DND-41 (cell line): ENCODE data around the gene ATP13A3.

Source experiments
- ATAC-seq: fragments of 200-7000 bp; cut with Tn5 transposase; 3 replicates; pipeline ENCODE4 v1.9.1; 2021; ENCODE audit warnings: low read depth; ENCODE audit not compliant: insufficient read depth
- DNase-seq: peaks from one replicate; pipeline ENCODE4 v3.0.0-alpha.2; 2020
- H2AFZ ChIP-seq: 2 replicates; pipeline ENCODE4 v1.6.0; 2012; ENCODE audit warnings: low read depth, low read length
- H3K27ac ChIP-seq: 2 replicates; pipeline ENCODE4 v1.5.1; 2012; ENCODE audit warnings: low read length, inconsistent platforms
- H3K27me3 ChIP-seq: fragments of 200-600 bp; sonication (generic); 2 replicates; pipeline ENCODE4 v1.6.0; 2012; ENCODE audit warnings: low read length, mild to moderate bottlenecking, inconsistent platforms; ENCODE audit not compliant: insufficient read depth, poor library complexity
- H3K36me3 ChIP-seq: 2 replicates; pipeline ENCODE4 v1.5.1; 2012; ENCODE audit warnings: low read length, inconsistent platforms; ENCODE audit not compliant: insufficient read depth
- H3K4me1 ChIP-seq: 2 replicates; pipeline ENCODE4 v1.5.1; 2012; ENCODE audit warnings: mild to moderate bottlenecking, low read length; ENCODE audit not compliant: insufficient read depth
- H3K4me2 ChIP-seq: 2 replicates; pipeline ENCODE4 v1.6.0; 2012; ENCODE audit warnings: mild to moderate bottlenecking, moderate library complexity, low read length, inconsistent platforms; ENCODE audit not compliant: insufficient read depth
- H3K4me3 ChIP-seq, 2 experiments: fragments of 200-600 bp in 1 of 2; shearing (Covaris generic) in 1 of 2; 2 replicates each; pipeline ENCODE4 v1.5.1; 2012 to 2016; ENCODE audit warnings: inconsistent platforms in 2 of 2, low read length in 2 of 2, mild to moderate bottlenecking in 2 of 2, low read depth in 1 of 2, moderate library complexity in 1 of 2
- H3K79me2 ChIP-seq: 2 replicates; pipeline ENCODE4 v1.6.0; 2012; ENCODE audit warnings: low read length, inconsistent platforms; ENCODE audit not compliant: insufficient read depth
- H3K9ac ChIP-seq: 2 replicates; pipeline ENCODE4 v1.6.0; 2012; ENCODE audit warnings: low read depth, mild to moderate bottlenecking, inconsistent platforms, low read length, moderate library complexity
- H3K9me3 ChIP-seq: 2 replicates; pipeline ENCODE4 v1.5.1; 2012; ENCODE audit warnings: low read length, moderate library complexity, mild to moderate bottlenecking, inconsistent platforms; ENCODE audit not compliant: insufficient read depth, severe bottlenecking
- H4K20me1 ChIP-seq: 2 replicates; pipeline ENCODE4 v1.6.0; 2012; ENCODE audit warnings: low read length; ENCODE audit not compliant: insufficient read depth
- EZH2 ChIP-seq: IDR thresholded peaks from 3 replicates; pipeline ENCODE4 v1.6.1; 2012; ENCODE audit warnings: borderline replicate concordance, low read depth, mild to moderate bottlenecking, moderate library complexity, low read length, inconsistent platforms; ENCODE audit not compliant: severe bottlenecking
- TF ChIP-seq, protein P1 (sequence below): IDR thresholded peaks from 2 replicates; pipeline ENCODE4 v1.5.1; 2012; ENCODE audit warnings: borderline replicate concordance, low read length, moderate library complexity, mild to moderate bottlenecking; ENCODE audit not compliant: poor library complexity, severe bottlenecking; ENCODE audit errors: extremely low read depth

ATP13A3 gene

DNA sequence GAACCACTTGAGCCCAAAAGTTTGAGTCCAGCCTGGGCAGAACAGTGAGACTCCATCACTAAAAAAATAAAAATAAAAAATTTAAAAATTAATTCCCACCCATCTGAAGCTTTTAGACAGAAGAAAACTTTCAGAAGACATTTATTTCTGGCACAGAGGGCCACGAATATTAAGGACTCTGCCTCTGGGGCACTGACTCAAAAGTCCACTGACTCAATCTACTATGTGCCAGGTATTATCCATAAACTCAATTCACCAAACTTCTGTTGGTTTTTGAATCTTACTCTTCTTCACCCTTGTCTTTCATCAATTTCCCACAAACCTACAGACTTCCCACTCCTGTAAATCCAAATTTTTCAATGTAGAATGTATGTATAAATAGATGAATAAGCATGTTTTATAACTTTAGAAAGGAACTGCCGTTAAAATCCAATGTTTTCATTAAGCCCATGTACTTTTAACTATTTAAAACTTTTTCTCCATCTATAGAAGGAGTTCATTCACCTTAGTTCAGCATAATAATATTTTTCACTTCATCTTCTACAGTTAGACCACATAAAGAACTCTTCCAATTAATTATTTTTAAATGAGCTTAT lies 19.9 kb downstream of the ATP13A3 start:
- peaks cover 47% of the 10 kb centered on the region for H4K20me1 ChIP-seq
- H3K27me3 ChIP-seq, result no peaks in the 10 kb centered on the region
- ATAC-seq (no peak), DNase-seq (no peak)
- no peaks in the 10 kb centered on the region for H3K4me1 ChIP-seq
- H3K4me3 ChIP-seq, result no peak overlapping the region
- no peaks in the 10 kb centered on the region for H3K9me3 ChIP-seq
- TF ChIP-seq EZH2, result no peak
- H3K9ac ChIP-seq, result no peak overlapping the region
- peaks cover 98% of the 10 kb centered on the region for H3K79me2 ChIP-seq
- no peak overlapping the region for H3K4me2 ChIP-seq
- H2AFZ ChIP-seq, result no peak overlapping the region
- H3K27ac ChIP-seq, result no peak overlapping the region
- peaks cover 8% of the 10 kb centered on the region; the same call in 1 of the 2 replicates for H3K36me3 ChIP-seq

DNA sequence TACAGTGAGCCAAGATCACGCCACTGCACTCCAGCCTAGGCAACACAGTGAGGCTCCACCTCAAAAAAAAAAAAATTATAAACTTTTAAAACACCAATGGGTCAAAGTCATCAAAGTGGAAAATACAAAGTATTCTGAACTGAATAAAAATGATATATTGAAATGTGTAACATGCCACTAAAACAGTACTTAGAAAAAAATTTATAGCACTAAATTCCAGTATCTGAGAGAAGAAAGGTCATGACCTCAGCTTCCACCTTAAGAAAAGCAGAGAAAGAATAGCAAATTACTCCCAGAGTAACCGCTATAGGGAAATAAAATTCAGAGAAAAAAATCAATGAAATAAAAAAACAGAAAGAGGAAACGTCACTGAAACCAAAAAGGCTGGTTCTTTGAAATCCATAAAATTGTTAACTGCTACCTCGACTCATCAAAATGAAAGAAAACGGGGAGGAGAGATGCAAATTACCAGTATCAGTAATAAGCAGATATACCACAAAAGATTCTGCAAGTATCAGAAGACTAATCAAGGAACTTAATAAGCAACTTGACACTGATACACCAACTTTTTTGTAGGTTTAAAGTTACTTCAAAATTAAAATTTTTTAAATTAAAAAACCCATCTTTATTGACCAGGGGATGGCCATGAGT lies 20.8 kb downstream of the ATP13A3 start:
- Histone ChIP-seq H4K20me1 (peaks cover 42% of the 10 kb centered on the region), H3K4me1 (no peaks in the 10 kb centered on the region), H2AFZ (no peak overlapping the region), H3K9ac (no peak overlapping the region), H3K27me3 (no peaks in the 10 kb centered on the region), H3K9me3 (no peaks in the 10 kb centered on the region), H3K4me3 (no peak overlapping the region), H3K79me2 (peaks cover 96% of the 10 kb centered on the region), H3K4me2 (no peak overlapping the region), H3K36me3 (peaks cover 6% of the 10 kb centered on the region; the same call in 1 of the 2 replicates), H3K27ac (no peak overlapping the region)
- ATAC-seq, result no peak
- no peak for DNase-seq
- no peak for TF ChIP-seq EZH2
- TF ChIP-seq, protein P1, sequence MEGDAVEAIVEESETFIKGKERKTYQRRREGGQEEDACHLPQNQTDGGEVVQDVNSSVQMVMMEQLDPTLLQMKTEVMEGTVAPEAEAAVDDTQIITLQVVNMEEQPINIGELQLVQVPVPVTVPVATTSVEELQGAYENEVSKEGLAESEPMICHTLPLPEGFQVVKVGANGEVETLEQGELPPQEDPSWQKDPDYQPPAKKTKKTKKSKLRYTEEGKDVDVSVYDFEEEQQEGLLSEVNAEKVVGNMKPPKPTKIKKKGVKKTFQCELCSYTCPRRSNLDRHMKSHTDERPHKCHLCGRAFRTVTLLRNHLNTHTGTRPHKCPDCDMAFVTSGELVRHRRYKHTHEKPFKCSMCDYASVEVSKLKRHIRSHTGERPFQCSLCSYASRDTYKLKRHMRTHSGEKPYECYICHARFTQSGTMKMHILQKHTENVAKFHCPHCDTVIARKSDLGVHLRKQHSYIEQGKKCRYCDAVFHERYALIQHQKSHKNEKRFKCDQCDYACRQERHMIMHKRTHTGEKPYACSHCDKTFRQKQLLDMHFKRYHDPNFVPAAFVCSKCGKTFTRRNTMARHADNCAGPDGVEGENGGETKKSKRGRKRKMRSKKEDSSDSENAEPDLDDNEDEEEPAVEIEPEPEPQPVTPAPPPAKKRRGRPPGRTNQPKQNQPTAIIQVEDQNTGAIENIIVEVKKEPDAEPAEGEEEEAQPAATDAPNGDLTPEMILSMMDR, result no peak

DNA sequence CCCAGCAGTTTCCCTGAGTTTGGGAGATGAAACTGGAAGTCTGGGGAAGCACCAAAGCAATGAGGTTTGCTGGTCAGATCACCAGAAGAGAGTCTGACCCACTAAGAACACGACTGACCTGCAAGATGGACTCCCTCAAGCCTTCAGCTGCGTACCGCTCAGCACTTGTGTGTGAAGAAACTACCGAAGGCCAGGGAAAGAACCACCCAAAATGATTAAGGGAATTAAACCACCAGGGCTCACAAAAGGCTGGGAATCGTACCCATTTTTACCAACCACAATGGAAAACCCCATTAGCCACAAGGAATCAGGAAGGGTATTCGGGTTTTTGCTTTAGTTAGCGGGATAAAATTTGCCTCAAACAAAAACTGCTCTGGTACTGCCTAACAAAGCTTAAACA lies 21.6 kb downstream of the ATP13A3 start:
- DNase-seq (no peak), ATAC-seq (no peak)
- H3K4me3 ChIP-seq, result no peak overlapping the region
- H3K9me3 ChIP-seq, result no peaks in the 10 kb centered on the region
- no peaks in the 10 kb centered on the region for H3K27me3 ChIP-seq
- H3K79me2 ChIP-seq, result peaks cover 91% of the 10 kb centered on the region
- no peak for TF ChIP-seq EZH2
- TF ChIP-seq, protein P1, result no peak
- H4K20me1 ChIP-seq, result peaks cover 36% of the 10 kb centered on the region
- no peak overlapping the region for H3K27ac ChIP-seq
- no peaks in the 10 kb centered on the region for H3K4me1 ChIP-seq
- peaks cover 11% of the 10 kb centered on the region for H3K36me3 ChIP-seq
- H3K9ac ChIP-seq, result no peak overlapping the region
- H2AFZ ChIP-seq, result no peak overlapping the region
- no peak overlapping the region for H3K4me2 ChIP-seq

DNA sequence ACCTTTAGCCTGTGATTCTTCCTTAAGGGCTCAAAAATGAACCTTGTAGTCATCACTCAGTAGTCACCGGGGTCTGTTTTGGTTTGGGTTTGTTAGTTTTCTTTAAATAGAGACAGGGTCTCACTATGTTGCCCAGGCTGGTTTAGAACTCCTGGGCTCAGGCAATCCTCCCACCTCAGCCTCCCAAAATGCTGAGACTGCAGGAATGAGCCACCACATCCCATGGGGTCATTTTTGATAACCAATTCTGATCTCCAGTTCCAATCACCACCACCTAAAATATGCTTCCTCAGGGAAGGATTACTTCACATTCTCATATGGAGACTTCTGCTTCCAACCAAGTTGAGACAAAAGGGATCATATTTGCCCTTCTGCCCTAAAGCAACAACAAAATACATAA lies 22.1 kb downstream of the ATP13A3 start:
- Histone ChIP-seq H4K20me1 (peaks cover 33% of the 10 kb centered on the region), H3K27me3 (no peaks in the 10 kb centered on the region), H3K4me3 (no peak overlapping the region)

More for the DNA sequence above, 22.1 kb downstream of the ATP13A3 start:
- H3K9me3 ChIP-seq, result no peaks in the 10 kb centered on the region
- TF ChIP-seq EZH2, result no peak
- TF ChIP-seq, protein P1, result no peak
- no peak overlapping the region for H2AFZ ChIP-seq
- no peak overlapping the region for H3K27ac ChIP-seq
- ATAC-seq, result no peak
- no peak overlapping the region for H3K4me2 ChIP-seq
- H3K36me3 ChIP-seq, result peaks cover 17% of the 10 kb centered on the region
- no peak for DNase-seq
- no peaks in the 10 kb centered on the region for H3K4me1 ChIP-seq
- peaks cover 85% of the 10 kb centered on the region for H3K79me2 ChIP-seq
- H3K9ac ChIP-seq, result no peak overlapping the region
